ENCODE results near the gene CUX1. TPM values are rescaled to one million over a fixed set of nuclear protein-coding genes. Genes with fewer than 3 reads are reported as not detected.

Gene CUX1
- total and polyA plus RNA-seq, 4 donors = 40.5 to 138 (median 69.1) TPM

- no peak overlapping the region for H3K4me3 ChIP-seq
- TF ChIP-seq CTCF (IDR thresholded peaks at IDR 0.05; ENCODE audit: control extremely low read depth, extremely low read depth) = no peak
- H3K9ac ChIP-seq (ENCODE audit: insufficient read depth in 1 of 2, low read length in 2 of 2) = no peak overlapping the region
- 77 to 90% methylated on average over 2 of the region's 2 CpGs for WGBS, 2 donors
- no peaks in the 10 kb centered on the region for H3K9me3 ChIP-seq (ENCODE audit: control insufficient read depth in 4 of 4, insufficient read depth in 3 of 4, low read length in 3 of 4)
- DNase-seq (no peak), ATAC-seq (ENCODE audit: insufficient read depth, low FRiP score) (no peak)
- no peaks in the 10 kb centered on the region for H3K36me3 ChIP-seq (ENCODE audit: control insufficient read depth in 4 of 4, insufficient read depth in 4 of 4, low read length in 4 of 4)
- H3K27me3 ChIP-seq (ENCODE audit: control insufficient read depth in 3 of 3, insufficient read depth in 3 of 3, low read length in 2 of 3) = no peaks in the 10 kb centered on the region
- H3K27ac ChIP-seq (ENCODE audit: low read depth in 1 of 2, low read length in 1 of 2) = no peak overlapping the region
- H3K4me1 ChIP-seq (ENCODE audit: control insufficient read depth in 5 of 5, insufficient read depth in 5 of 5, low read length in 5 of 5) = peaks cover 0 to 11% (median 4%) of the 10 kb centered on the region in 5 donors
These were observed 474.5 kb downstream of the CUX1 start for GRCh38 chr7:102291916-102292267.

GRCh38 chr7:102292813-102293798 lies 475.7 kb downstream of the CUX1 start:
- 42 to 43% methylated on average over 33 to 36 of the region's 36 CpGs for WGBS, 2 donors
- no peak for TF ChIP-seq CTCF (IDR thresholded peaks at IDR 0.05; ENCODE audit: control extremely low read depth, extremely low read depth)
- Histone ChIP-seq H3K9ac (ENCODE audit: insufficient read depth in 1 of 2, low read length in 2 of 2) (no peak overlapping the region), H3K4me1 (ENCODE audit: control insufficient read depth in 5 of 5, insufficient read depth in 5 of 5, low read length in 5 of 5) (peaks cover 0 to 5% (median under 1%) of the 10 kb centered on the region in 5 donors), H3K36me3 (ENCODE audit: control insufficient read depth in 4 of 4, insufficient read depth in 4 of 4, low read length in 4 of 4) (no peaks in the 10 kb centered on the region), H3K4me3 (no peak overlapping the region), H3K27me3 (ENCODE audit: control insufficient read depth in 3 of 3, insufficient read depth in 3 of 3, low read length in 2 of 3) (no peaks in the 10 kb centered on the region), H3K9me3 (ENCODE audit: control insufficient read depth in 4 of 4, insufficient read depth in 3 of 4, low read length in 3 of 4) (no peaks in the 10 kb centered on the region), H3K27ac (ENCODE audit: low read depth in 1 of 2, low read length in 1 of 2) (no peak overlapping the region)
- ATAC-seq (ENCODE audit: insufficient read depth, low FRiP score) (no peak), DNase-seq (no peak)

- Histone ChIP-seq H3K27me3 (ENCODE audit: control insufficient read depth in 3 of 3, insufficient read depth in 3 of 3, low read length in 2 of 3) (peaks cover 0 to 2% (median 2%) of the 10 kb centered on the region in 3 donors), H3K9ac (ENCODE audit: insufficient read depth in 1 of 2, low read length in 2 of 2) (no peak overlapping the region), H3K9me3 (ENCODE audit: control insufficient read depth in 4 of 4, insufficient read depth in 3 of 4, low read length in 3 of 4) (no peaks in the 10 kb centered on the region), H3K4me1 (ENCODE audit: control insufficient read depth in 5 of 5, insufficient read depth in 5 of 5, low read length in 5 of 5) (no peaks in the 10 kb centered on the region), H3K36me3 (ENCODE audit: control insufficient read depth in 4 of 4, insufficient read depth in 4 of 4, low read length in 4 of 4) (no peaks in the 10 kb centered on the region), H3K4me3 (no peak overlapping the region), H3K27ac (ENCODE audit: low read depth in 1 of 2, low read length in 1 of 2) (no peak overlapping the region)
- ATAC-seq (ENCODE audit: insufficient read depth, low FRiP score) (no peak), DNase-seq (no peak)
- TF ChIP-seq CTCF (IDR thresholded peaks at IDR 0.05; ENCODE audit: control extremely low read depth, extremely low read depth) = no peak
- 94 to 97% methylated on average over 3 of the region's 3 CpGs for WGBS, 2 donors
These were observed 477.2 kb downstream of the CUX1 start for GRCh38 chr7:102294589-102294988.
